ENCODE results near the gene KCNA5.

The KCNA5 gene

GRCh38 chr12:5064913-5065490, 21.3 kb downstream of the KCNA5 start:
- DNase-seq: no peak

DNA sequence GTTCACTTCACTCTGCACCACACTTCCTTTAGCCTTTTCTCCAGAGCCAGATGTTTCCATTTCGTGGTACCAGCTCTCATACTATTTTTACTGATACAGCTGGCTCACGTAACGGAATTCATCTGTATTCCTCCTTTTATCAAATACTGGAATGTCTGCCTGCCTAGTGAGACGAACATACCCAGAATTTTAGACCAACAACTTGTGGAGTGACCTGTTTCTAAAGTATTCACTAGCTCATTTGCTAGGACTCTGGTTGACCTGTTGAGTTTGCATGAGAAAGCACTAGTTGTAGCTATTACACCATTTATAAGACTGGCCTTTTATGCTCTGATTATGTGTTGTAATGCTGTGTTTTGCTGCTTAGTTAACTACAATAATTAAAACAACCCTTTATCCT, 22.6 kb downstream of the KCNA5 start:
- no peak for DNase-seq

DNA sequence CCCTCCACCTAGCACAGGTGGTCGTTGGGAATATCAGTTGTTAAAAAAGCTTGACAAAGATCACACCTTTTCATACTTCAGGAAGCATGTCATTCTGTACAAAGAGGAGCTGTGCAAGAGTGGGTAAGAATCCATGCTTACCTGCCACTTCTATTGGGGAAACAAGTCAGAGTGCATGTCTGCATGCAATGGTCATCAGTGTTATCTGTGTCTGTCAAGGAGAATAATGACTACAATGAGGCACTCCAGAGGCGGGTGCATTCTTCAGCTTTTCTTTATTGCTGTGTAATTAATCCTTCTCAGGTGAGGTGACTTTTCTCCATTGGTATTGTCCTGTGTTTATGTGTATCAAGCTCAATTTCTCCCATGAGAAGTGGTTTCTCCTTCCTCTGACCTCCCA, 24.4 kb downstream of the KCNA5 start:
- DNase-seq: no peak

- no peak for DNase-seq
These were observed 24.9 kb downstream of the KCNA5 start for GRCh38 chr12:5068619-5069018.

DNA sequence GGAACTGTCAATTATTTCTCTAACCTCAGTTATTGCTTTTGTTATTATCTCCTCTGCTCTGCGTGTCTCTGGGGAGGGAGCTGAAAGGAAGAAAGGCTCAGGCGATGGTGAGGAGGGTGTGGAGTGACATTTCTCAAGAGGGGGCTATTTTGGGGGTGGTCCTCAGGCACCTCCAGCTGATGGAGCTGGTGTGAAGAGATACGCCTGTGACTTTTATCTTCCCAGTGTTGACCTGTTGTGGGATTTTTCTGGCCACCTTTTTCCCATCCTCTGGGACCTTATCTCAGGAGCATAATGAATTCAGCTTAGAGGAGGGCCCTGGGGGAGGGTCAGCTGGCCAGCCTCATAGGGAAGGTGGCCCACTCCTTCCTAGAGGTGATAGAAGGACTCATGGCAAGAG, 26.4 kb downstream of the KCNA5 start:
- peak in 1 of 3 experiments; percentile 38 for DNase-seq

DNA sequence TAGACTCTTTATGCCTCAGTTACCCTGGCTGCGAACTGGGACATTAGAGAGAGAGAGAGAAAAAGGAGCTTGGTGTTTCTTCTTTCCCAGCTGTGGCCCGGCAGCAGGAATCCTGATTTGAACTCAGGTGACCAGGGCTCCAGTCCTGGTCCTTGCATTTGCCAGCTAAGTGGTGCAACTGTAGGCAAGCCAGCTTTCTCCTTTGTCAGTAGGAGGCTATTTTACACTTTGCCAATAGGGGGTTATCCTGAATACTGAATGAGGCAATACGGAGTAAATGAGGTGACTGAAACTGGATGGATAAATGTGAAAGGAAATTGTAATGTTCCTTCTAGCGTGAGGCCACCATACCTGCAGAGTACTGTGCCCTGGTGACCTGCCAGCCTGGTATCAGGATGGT, 27.8 kb downstream of the KCNA5 start:
- no peak for DNase-seq

DNA sequence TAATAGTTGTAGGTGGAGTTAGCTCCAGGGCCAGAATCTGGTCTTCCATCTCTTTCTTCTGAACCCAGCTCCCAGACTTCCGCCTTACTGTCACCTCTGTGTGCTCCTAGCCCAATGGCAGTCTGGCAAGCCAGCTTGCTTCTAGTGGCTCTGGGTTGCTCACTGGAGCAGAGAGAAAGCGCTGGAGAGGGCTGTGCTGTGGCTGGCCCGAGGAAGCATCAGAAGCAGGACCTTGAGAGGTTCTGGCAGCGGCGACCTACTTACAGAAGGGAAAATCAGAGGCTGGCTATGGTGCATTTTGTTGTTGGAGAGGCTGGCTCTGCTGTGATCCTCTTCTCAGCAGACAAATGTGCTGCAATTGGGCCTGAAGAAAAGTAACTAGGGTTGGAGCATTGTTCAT, 28.6 kb downstream of the KCNA5 start:
- peak in 1 of 3 experiments; percentile 15 for DNase-seq

- no peak for DNase-seq
These were observed 29.4 kb downstream of the KCNA5 start for GRCh38 chr12:5073054-5073453.

GRCh38 chr12:5073853-5074252, 30.2 kb downstream of the KCNA5 start:
- DNase-seq: peak in 1 of 3 experiments; percentile 27

DNA sequence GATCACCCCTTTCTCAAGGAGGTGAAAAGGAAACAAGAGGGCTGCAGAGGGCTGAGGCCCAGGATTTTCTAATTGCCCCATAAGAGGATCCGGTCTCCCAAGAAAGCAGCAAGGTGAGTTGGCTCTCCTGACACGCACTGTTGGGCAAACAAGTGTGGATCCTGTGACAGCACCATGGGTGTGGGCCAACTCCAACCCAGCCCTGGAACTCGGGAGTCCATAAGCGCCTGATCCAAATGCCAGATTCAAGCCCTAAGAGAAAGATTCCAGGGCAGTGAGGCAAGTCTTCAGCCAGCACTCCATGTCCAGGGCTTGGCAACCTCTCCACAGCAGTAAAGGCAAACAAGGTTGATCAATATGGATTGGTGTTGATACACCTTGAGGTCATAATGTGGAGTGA, 33.1 kb downstream of the KCNA5 start:
- DNase-seq: peak in 1 of 3 experiments; percentile 68

GRCh38 chr12:5078423-5078822, 34.7 kb downstream of the KCNA5 start:
- DNase-seq: peak; percentile 81 to 94 (median 84)

- DNase-seq: no peak
These were observed 37.3 kb downstream of the KCNA5 start for GRCh38 chr12:5081016-5081415.

- DNase-seq: peak; percentile 55 to 87 (median 61)
These were observed 40.5 kb downstream of the KCNA5 start for GRCh38 chr12:5083955-5084849.

DNA sequence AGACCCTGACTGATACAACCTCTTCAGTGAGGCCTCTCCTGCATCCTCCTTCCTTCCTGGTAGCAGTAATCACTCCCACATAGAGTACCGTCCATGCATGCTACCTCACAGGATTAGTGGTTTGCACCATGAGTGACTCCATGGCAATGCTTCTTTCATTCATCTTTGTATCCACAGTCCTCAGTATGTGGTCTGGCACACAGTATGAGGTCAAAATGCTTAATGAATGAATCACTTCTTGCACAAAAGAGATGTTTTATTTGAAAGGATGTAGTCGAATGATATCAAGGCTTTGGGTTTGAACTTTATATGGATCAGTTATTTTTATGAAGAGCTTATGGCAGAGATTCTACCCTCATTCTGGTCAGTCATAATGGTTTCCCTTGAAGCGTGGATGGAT, 42.2 kb downstream of the KCNA5 start:
- DNase-seq: no peak

DNA sequence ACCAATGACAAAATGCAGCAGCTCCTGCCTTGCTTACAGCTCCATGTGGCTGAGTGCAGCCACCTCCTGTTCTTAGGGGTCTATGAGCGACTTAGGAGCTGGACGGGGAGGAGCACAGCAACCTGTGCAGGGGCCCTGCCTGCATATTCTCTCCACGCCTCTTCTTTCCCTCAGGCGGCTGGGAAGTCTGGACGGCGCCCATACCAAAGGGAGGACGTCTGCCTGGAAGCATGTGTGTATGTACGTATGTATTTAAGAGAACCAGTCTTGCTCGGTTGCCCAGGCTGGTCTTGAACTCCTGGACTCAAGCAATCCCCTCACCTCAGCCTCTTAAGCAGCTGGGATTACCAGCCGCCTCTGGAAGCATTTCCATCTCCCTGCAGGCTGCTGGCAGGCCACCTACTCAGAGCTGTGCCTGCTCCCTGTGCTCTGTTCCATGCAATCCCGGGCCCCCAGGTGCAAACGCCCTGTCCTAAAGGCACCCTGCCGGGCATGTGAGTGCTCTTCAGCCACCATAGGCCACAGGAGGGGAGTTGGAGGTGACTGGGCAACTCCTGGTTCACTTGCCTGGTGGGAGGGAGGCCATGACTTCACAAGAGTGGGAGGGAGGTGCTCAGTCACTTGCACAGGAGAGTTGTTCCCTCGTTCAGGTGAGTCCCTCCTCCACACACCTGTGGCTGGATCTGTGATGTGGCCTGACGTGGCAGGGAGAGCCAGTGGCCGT, 44.3 kb downstream of the KCNA5 start:
- DNase-seq: peak in 1 of 3 experiments; percentile 31

DNA sequence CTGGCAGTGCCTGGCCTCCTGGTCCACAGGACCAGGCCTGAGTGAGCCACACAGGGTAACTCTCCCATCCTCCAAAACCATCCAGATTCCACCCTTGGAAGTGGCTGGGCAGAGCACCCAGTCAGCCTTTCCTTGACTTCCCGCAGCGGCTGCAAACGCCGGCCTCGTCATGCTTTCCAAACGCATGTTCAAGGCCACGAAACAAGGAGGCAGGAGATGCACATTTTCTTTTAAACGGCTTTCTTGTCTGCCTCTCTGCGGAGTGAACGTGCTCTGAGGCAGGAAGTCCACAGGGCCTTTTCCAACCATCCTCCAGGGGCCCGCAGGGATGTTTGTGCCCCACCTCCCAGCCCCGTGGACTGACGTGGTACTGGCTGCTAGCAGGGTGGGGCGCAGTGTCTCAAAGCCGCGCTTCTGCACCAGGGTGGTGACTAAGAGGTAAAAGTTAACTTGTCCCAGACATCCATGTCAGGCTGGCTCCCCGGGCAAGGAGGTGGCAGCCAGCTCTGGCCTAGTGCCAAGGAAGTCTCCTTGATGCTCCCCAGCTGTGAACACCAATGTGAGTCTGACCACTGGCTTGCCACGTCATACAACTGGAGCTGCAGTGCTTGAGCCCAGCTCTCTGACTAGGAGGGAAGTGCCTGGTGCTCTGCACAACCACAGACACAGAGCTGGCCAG, 45.0 kb downstream of the KCNA5 start:
- DNase-seq: peak in 1 of 3 experiments; percentile 12

DNA sequence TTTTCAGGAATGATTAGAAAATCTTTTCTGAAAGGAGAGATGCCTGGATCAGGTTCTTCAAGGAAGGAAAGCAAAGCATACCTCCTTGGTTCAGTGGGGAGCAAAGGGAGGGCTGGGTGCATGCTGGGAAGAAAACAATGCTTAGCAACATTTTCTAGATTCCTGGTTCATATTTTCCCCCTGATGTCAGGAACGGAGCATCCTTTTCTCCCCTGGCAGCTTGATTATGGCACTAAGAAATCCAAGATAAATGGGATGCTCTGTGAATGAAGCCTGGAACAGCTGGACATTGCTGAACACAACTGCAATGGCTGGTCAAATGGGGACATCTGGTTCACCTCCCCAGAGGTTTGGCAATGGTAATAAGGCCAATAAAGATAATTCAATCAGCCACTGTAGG, 50.9 kb downstream of the KCNA5 start:
- DNase-seq: no peak

- no peak for DNase-seq
These were observed 51.3 kb downstream of the KCNA5 start for GRCh38 chr12:5094986-5095385.
